Duodenal mucosa (tissue), 2 donors: ENCODE results near the gene HAPLN3.

Source experiments
- H3K27ac ChIP-seq: one replicate; pipeline ENCODE4 v1.7.0; 2013; ENCODE audit warnings: low read depth, low read length
- H3K27me3 ChIP-seq, 2 donors: one replicate each; pipeline ENCODE4 v1.7.0; 2013; ENCODE audit warnings: low read length in 2 of 2, control low read depth in 1 of 2; ENCODE audit not compliant: insufficient read depth in 2 of 2, control insufficient read depth in 1 of 2
- H3K36me3 ChIP-seq, 2 donors: one replicate each; pipeline ENCODE4 v1.7.0; 2013; ENCODE audit warnings: low read length in 2 of 2, control low read depth in 1 of 2; ENCODE audit not compliant: insufficient read depth in 2 of 2, control insufficient read depth in 1 of 2
- H3K4me1 ChIP-seq, 2 donors: one replicate each; pipeline ENCODE4 v1.7.0; 2013; ENCODE audit warnings: low read length in 2 of 2, control low read depth in 1 of 2; ENCODE audit not compliant: insufficient read depth in 2 of 2, control insufficient read depth in 1 of 2
- H3K4me3 ChIP-seq, 2 donors: one replicate each; pipeline ENCODE4 v1.7.0; 2013; ENCODE audit warnings: low read length in 2 of 2, low read depth in 1 of 2
- H3K9ac ChIP-seq, 2 donors: one replicate each; pipeline ENCODE4 v1.7.0; 2013; ENCODE audit warnings: low read length in 2 of 2, low read depth in 1 of 2
- H3K9me3 ChIP-seq, 2 donors: one replicate each; pipeline ENCODE4 v1.7.0; 2013; ENCODE audit warnings: low read length in 2 of 2, control low read depth in 1 of 2; ENCODE audit not compliant: control insufficient read depth in 1 of 2

The HAPLN3 gene

DNA sequence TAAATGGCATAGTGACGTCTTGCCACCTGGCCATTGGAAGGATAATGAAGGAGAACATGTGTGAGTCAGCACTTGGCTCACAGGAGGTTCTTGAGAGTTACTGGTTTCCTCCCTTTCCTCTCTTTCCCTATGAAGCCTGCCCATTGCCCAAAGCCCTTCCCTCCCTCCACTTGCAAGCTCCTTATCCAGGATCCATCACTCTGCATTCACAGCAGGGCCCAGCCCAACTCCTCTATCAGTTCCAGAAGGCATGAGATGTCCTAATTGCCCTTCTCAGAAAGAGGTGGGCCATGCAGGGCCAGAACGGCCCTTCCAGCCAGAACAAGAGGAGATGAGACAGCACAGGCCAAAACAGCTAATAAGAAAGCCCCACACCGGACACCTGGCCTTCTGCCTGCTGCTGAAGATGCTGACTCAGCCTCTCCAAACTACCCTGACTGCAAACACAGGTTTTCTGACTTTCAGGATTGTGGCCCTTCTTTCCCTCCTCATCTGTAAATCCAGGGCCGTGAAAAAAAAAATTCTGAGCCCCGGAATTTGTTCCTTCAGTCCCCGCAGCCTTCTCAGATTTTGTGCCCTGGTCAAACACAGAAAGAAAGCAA, 29.7 kb downstream of the HAPLN3 start:
- Histone ChIP-seq H3K9ac (no peak overlapping the region), H3K36me3 (no peaks in the 10 kb centered on the region), H3K9me3 (no peaks in the 10 kb centered on the region), H3K27ac (no peak overlapping the region), H3K4me3 (no peak overlapping the region), H3K4me1 (no peaks in the 10 kb centered on the region), H3K27me3 (no peaks in the 10 kb centered on the region)

DNA sequence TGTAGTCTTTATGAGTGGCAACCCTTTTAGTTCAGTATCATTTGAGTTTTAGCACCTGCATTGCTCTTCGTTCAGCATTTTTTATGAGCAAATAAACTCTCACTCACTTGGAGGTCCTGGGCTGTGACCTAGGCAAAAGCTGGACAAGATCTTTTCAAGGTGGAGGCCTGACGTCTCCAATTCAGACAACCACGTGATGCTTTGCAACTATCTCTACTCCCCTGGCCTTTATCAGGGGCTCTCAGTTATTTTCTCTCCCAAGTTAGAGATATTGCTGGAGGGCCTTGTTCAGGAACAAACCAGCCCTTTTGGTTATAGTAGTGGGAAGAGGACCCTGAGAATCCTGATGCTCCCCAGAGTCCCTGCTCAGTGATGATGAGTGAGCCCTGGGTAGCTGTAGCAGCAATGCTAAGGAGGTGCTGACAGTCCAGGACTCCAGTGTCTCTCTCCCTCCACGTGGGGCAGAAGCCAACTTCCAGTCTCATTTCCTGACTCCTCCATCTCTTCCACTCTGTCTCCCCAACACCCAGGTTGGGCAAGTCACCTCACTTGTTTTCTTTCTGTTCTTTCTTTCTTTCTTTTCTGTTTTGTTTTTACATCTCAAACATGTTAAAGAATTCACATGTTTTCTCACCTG, 30.4 kb downstream of the HAPLN3 start:
- H3K36me3 ChIP-seq, result no peaks in the 10 kb centered on the region
- H3K9ac ChIP-seq, result no peak overlapping the region
- no peaks in the 10 kb centered on the region for H3K4me1 ChIP-seq
- no peak overlapping the region for H3K4me3 ChIP-seq
- no peaks in the 10 kb centered on the region for H3K27me3 ChIP-seq
- H3K27ac ChIP-seq, result no peak overlapping the region
- H3K9me3 ChIP-seq, result no peaks in the 10 kb centered on the region

DNA sequence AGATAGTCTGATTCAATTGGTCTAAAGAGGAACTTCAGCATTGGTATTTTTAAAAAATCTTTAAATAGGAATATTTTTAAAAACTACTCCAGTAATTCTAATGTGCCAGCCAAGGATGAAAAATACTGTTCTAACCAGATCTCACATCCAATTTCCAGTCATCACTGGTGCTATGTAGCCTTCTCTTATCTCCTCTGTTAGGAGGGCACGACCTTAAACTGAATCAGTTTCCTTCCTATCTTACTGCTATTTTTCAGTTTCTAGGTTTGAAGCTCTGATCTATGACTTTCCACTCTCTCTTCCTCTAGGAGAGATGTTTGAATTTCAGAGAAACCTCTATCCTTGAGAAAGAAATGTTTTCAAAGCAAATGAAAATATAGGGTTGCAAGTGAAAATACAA, 31.9 kb downstream of the HAPLN3 start:
- no peak overlapping the region for H3K4me3 ChIP-seq
- no peaks in the 10 kb centered on the region for H3K4me1 ChIP-seq
- no peaks in the 10 kb centered on the region for H3K27me3 ChIP-seq
- H3K9ac ChIP-seq, result no peak overlapping the region
- H3K27ac ChIP-seq, result no peak overlapping the region
- no peaks in the 10 kb centered on the region for H3K9me3 ChIP-seq
- no peaks in the 10 kb centered on the region for H3K36me3 ChIP-seq

DNA sequence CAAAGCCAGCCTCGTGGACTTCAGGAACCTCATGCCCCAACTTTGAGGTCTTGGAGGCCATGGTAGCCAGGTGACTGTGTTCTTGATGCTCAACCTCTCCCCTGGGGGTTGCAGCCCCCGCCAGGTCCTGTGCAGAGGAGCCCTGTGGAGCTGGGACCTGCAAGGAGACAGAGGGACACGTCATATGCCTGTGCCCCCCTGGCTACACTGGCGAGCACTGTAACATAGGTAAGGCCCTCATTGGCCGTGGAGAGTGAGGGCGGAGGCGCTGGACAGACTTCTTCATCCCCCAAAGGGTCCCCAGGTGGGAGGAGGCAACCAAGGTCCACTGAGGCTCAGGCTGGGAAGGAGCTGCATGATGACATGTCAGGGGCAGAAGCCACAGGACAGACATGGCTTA, 35.1 kb downstream of the HAPLN3 start:
- Histone ChIP-seq H3K4me3 (no peak overlapping the region), H3K9ac (no peak overlapping the region), H3K27me3 (no peaks in the 10 kb centered on the region), H3K4me1 (no peaks in the 10 kb centered on the region), H3K36me3 (no peaks in the 10 kb centered on the region), H3K9me3 (no peaks in the 10 kb centered on the region), H3K27ac (no peak overlapping the region)

DNA sequence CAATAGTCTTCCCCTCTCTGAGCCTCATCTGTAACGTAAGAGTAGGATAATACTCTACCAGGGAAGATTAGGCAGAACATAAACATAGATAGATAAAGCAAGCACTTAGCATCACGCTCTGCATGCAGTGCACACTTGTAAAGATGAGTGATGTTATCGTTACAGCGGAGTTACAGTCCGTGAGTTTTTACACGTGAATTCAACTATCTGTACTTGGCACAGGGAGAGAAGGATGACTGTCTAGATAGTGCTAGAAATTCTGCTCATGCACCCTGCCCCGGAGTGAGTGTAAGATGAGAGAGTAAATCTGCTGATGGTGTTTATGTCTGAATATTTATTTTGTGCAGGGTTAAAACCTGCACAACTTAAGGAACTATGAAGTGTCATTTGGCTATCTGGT, 35.8 kb downstream of the HAPLN3 start:
- no peak overlapping the region for H3K9ac ChIP-seq
- H3K27me3 ChIP-seq, result no peaks in the 10 kb centered on the region
- no peak overlapping the region for H3K27ac ChIP-seq
- H3K4me1 ChIP-seq, result no peaks in the 10 kb centered on the region
- no peaks in the 10 kb centered on the region for H3K9me3 ChIP-seq
- no peaks in the 10 kb centered on the region for H3K36me3 ChIP-seq
- no peak overlapping the region for H3K4me3 ChIP-seq

DNA sequence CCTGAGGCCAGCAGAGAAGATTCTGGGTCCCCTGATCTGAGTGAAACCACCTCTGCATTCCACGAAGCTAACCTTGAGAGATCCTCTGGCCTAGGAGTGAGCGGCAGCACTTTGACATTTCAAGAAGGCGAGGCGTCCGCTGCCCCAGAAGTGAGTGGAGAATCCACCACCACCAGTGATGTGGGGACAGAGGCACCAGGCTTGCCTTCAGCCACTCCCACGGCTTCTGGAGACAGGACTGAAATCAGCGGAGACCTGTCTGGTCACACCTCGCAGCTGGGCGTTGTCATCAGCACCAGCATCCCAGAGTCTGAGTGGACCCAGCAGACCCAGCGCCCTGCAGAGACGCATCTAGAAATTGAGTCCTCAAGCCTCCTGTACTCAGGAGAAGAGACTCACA, 36.4 kb downstream of the HAPLN3 start:
- no peak overlapping the region for H3K9ac ChIP-seq
- H3K9me3 ChIP-seq, result no peaks in the 10 kb centered on the region
- H3K4me1 ChIP-seq, result no peaks in the 10 kb centered on the region
- H3K27me3 ChIP-seq, result no peaks in the 10 kb centered on the region
- no peak overlapping the region for H3K27ac ChIP-seq
- H3K36me3 ChIP-seq, result no peaks in the 10 kb centered on the region
- no peak overlapping the region for H3K4me3 ChIP-seq

DNA sequence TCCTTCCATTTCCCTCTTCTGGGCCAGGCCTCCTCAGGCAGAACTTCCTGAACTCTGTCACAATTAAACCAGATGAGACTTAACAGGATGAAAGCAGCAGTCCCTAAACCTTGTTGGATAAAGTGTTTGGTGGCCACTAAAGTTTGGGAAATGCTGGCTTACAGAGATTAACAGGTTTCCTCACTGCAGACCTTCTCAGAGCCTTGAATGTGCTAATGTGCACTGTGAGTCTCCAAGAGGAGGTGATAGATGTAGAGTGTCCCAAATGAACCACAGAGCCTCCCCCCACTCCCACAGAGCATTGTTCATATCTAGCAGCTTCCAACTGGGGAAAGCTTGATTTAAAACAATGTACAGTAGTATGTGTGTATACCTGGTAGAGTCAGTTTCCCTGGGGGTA, 42.9 kb downstream of the HAPLN3 start:
- Histone ChIP-seq H3K27ac (no peak overlapping the region), H3K4me3 (no peak overlapping the region), H3K27me3 (peaks cover 0 to 4% of the 10 kb centered on the region in 2 donors), H3K4me1 (no peaks in the 10 kb centered on the region), H3K36me3 (no peaks in the 10 kb centered on the region), H3K9ac (no peak overlapping the region), H3K9me3 (no peaks in the 10 kb centered on the region)

DNA sequence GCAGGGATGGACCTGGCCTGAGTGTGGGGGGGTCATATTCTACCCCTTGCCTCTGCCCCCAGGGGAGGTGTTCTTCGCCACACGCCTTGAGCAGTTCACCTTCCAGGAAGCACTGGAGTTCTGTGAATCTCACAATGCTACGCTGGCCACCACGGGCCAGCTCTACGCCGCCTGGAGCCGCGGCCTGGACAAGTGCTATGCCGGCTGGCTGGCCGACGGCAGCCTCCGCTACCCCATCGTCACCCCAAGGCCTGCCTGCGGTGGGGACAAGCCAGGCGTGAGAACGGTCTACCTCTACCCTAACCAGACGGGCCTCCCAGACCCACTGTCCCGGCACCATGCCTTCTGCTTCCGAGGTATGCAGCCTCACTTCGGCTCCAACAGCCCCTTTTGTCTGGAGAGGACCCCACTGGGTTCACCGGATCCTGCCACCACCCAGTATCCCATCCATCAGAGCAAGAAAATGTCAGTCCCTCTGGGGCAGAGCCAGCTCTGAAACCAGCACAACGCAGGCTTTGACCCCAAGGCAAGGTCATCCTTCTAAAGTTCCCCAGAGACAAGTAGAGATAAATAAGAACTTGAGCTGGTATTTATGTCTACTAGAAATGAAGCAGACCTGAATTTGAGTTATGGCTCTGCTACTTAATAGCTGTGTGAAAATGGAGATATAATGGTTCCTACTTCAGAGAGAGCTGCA, 45.8 kb downstream of the HAPLN3 start:
- H3K36me3 ChIP-seq, result no peaks in the 10 kb centered on the region

DNA sequence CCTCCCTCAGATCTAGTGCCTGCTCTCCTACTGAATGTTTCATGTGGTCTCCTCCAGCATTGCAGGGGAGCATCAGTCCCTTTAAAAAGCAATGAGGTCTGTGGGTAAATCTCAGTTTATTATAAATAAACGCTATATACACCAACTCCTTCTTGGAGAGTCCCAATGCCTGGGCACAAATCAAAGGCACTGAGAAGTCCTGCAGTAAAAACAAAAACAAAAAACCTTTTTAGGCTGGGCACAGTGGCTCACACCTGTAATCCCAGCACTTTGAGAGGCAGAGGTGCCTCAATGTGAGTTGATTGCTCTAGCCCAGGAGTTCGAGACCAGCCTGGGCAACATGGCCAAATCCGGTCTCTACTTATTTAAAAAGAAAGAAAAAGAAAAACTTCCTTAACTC, 47.1 kb downstream of the HAPLN3 start:
- H3K9me3 ChIP-seq, result no peaks in the 10 kb centered on the region
- H3K4me3 ChIP-seq, result no peak overlapping the region
- no peak overlapping the region for H3K9ac ChIP-seq
- H3K27me3 ChIP-seq, result peaks cover 0 to 4% of the 10 kb centered on the region in 2 donors
- no peaks in the 10 kb centered on the region for H3K4me1 ChIP-seq
- H3K27ac ChIP-seq, result no peak overlapping the region
- no peaks in the 10 kb centered on the region for H3K36me3 ChIP-seq

More for the DNA sequence above, 45.8 kb downstream of the HAPLN3 start:
- H3K4me1 ChIP-seq, result no peaks in the 10 kb centered on the region
- peaks cover 0 to 4% of the 10 kb centered on the region in 2 donors for H3K27me3 ChIP-seq
- H3K9me3 ChIP-seq, result no peaks in the 10 kb centered on the region
- H3K27ac ChIP-seq, result no peak overlapping the region
- H3K4me3 ChIP-seq, result no peak overlapping the region
- H3K9ac ChIP-seq, result no peak overlapping the region

DNA sequence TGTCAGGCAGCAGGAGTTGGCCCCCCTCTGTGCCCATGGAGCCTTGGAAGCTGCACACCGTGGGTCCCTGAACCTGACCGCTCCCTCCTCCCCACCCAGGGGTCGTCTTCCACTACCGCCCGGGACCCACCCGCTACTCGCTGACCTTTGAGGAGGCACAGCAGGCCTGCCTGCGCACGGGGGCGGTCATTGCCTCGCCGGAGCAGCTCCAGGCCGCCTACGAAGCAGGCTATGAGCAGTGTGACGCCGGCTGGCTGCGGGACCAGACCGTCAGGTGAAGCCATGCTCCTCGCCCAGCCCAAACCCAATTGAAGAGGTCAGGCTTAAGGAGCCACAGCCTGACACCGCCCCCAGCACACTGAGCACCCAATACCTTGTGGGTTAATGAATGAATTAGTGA, 48.2 kb downstream of the HAPLN3 start:
- no peaks in the 10 kb centered on the region for H3K9me3 ChIP-seq
- H3K9ac ChIP-seq, result no peak overlapping the region
- no peaks in the 10 kb centered on the region for H3K27me3 ChIP-seq
- H3K36me3 ChIP-seq, result no peaks in the 10 kb centered on the region
- H3K4me3 ChIP-seq, result no peak overlapping the region
- no peaks in the 10 kb centered on the region for H3K4me1 ChIP-seq
- no peak overlapping the region for H3K27ac ChIP-seq
